NCI-H2081 (cell line): Measurements from ENCODE around the gene NHP2.
A peak's percentile ranks its signal among the peaks of the same experiment; 100 is the strongest.
"Not testable (repeated sequence)": the region's sequence is repeated elsewhere in the genome, so short reads cannot be mapped to it uniquely, and the experiment has no call there.

ENCODE experiments used
- DNase-seq, 2 experiments: peaks; one replicate each; lab custom pipeline; 2025; lab: John Stamatoyannopoulos, UW

NHP2 gene

GRCh38 chr5:178153530-178154340 lies at the start of gene NHP2:
Gene NHP2, minus strand, starts transcription at chr5:178153885. Its CDS starts 68 bp downstream, at chr5:178153817.
- peak; percentile 98 to 99 for DNase-seq

GRCh38 chr5:178202541-178202940 lies 48.9 kb upstream of the NHP2 start:
- no peak for DNase-seq

DNA sequence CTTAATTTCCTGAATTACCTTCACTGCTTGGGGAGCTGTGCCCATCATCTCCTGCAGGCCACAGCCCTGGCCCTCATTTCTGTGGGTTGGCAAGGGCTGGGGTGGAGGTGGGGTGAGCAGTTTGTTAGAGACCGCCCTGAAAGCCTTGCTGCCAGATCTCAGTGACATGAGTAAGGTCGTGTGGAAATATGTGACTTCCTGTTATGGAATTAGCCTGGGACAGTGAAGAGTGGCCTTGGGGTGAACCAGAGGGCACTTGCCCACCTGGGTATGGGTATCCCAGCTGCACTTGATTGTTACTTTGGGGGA lies 48.2 kb upstream of the NHP2 start:
- no peak for DNase-seq

DNA sequence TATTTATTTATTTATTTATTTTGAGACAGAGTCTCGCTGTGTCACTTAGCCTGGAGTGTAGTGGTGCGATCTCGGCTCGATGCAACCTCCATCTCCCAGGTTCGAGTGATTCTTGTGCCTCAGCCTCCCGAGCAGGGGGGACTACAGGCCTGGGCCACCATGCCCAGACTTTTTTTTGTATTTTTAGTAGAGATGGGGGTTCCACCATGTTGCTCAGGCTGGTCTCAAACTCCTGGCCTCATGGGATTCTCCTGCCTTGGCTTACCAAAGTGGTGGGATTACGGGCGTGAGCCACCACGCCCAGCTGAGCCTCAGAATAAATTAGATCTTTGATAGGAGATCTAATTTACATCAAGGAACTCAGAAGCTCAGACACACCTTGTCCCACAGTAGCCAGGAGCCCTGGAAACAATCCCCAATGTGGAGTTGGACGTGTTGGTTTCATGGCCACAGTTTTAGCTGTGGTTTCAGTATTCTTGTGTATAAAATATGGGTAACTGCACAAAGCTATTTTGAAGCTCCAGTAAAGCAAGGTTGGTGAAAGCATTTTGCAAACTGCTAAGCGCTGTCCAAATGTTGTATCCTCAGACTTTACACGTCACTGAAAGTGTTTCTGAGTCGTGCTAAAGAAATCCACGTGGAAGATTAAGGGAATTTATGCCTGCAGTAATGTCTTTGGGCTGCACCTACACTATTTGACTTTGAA lies 47.7 kb upstream of the NHP2 start:
- DNase-seq, result no peak

GRCh38 chr5:178199581-178200434 lies 46.1 kb upstream of the NHP2 start:
- no peak for DNase-seq

- DNase-seq, result no peak
These were observed 45.0 kb upstream of the NHP2 start for GRCh38 chr5:178198706-178199105.

DNA sequence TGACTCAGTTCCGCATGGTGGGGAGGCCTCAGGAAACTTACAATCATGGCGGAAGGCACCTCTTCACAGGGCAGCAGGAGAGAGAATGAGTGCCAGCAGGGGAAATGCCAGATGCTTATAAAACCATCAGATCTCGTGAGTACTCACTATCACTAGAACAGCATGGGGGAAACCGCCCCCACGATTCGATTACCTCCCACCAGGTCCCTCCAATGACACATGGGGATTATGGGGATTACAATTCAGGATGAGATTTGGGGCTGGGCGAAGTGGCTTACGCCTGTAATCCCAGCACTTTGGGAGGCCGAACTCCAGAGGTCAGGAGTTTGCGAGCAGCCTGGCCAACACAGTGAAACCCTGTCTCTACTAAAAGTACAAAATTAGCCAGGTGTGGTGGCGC lies 44.5 kb upstream of the NHP2 start:
- DNase-seq, result not testable (repeated sequence)

DNA sequence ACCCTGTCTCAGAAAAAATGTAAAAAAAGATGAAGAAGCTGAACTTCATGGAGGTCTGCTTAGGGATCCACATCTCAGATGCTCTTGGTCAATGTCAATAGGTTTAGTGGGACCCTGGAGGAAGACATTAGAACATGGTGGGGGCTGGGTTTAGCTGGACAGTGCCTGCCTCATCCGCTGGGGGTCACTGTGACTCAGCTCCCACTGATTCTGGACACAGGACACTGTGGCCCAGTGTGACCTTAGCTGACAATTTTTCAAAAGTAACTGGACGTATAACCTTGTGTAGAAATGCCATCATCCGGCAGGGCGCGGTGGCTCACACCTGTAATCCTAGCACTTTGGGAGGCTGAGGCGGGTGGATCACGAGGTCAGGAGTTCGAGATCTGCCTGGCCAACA lies 43.3 kb upstream of the NHP2 start:
- DNase-seq, result no peak

GRCh38 chr5:178196281-178196812 lies 42.7 kb upstream of the NHP2 start:
- no peak for DNase-seq

DNA sequence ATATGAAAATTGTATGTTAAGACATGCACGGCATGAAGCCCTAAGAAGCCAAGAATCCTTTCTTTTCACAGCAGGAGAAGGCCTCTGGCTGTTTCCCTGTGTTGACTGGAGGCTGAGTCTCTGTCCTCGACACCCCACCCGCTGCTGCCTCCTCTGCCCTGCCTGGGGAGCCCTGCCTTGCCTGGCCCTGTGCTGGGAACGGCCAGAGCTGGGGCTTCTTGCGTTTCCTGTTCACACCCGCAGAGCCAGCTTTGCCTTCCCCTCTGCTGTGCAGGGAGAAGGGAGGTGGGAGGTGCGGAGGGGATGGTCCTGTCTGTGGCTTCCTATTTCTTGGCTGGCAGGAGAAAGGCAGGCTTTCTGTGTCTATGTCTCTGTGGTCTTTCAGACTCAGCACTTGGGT lies 40.3 kb upstream of the NHP2 start:
- DNase-seq, result no peak

GRCh38 chr5:178193251-178193809 lies 39.6 kb upstream of the NHP2 start:
- no peak for DNase-seq

DNA sequence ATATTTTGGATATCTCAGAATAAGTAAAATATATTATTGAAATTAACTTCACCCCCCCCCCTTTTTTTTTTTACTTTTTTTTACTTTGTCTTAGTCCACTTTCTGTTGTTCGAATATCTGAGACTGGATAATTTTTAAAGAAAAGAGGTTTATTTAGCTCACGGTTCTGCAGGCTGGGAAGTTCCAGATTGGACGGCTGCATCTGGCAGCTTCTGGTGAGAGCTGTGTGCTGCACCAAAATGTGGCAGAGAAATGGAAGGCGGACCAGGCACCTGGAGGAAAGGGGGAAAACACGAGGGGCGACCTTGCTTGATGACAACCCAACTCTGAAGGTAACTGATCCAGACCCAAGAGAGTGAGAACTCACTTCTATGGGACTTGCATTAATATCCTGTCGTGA lies 39.1 kb upstream of the NHP2 start:
- no peak for DNase-seq

DNA sequence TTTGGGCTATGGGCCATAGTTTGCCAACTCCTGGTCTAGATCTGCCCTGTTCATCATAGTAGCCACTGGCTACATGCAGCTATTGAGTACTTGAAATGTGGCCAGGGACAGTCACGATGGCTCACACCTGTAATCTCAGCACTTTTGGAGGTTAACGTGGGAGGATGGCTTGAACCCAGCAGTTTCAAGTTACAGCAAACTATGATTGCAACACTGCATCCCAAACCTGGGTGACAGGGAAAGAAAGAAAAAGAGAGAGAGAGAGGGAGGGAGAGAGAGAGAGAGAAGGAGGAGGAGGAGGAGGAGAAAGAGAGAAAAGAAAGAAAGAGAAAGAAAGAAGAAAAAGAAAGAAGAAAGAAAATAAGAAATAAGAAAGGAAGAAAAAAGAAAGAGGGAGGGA lies 38.6 kb upstream of the NHP2 start:
- DNase-seq, result no peak

GRCh38 chr5:178191661-178192060 lies 38.0 kb upstream of the NHP2 start:
- no peak for DNase-seq

DNA sequence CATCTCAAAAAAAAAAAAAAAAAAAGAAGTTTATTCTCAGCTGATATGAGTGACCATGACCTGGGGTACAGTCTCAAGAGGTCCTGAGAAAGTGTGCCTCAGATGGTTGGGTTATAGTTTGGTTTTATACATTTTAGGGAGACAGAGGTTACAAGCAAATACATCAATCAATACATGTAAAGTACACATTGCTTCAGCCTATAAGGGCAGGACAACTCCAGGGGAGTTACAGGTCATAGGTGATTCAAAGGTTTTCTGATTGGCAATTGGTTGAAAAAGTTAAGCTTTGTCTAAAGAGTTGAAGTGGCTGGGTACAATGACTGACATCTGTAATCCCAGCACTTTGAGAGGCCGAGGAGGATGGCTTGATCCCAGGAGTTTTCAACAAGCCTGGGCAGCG lies 35.7 kb upstream of the NHP2 start:
- no peak for DNase-seq

DNA sequence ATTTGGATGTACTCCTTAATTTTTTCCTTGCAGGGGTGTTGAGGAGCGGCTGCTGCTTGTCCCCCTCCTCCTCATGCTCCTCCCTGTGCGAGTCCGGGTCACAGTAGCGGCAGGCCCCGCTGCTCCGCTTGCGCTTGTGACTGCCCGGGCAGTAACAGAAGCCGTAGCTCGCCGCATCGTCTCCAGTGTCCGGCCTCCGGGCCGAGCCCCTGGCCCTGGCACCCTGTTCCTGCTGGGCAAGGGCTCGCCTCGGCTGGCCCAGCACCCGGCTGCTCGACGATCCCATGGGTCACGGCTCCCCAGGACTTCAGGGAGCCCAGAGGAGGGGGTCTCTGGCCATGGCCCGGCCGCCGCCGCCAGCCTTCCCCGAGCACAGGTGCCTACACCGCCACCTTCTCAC lies 33.3 kb upstream of the NHP2 start, which contains the start of gene GMCL2:
Gene GMCL2 (minus strand): TSS at position 358 of the 400 bp plus-strand sequence. CDS start 72 bp downstream, at position 286.
- no peak for DNase-seq

DNA sequence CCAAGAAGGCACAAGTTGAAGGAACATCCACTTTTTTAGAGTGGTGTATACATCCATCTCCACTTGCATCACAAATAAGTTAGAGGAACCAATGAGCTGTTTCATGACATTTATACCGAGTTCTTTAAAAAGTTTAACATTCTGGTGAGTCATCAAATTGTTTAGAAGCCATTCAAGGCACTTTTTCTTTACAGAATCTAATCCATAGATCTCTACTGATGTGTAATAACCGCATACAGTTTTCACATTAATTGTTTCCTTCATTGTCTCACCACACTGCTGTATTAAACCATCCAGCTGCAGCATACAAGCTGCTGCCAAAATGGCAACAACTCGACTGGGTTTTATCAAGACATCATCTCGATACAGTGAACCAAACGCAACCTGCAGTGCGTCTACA lies 32.7 kb upstream of the NHP2 start:
- DNase-seq, result no peak

GRCh38 chr5:178182158-178182876 lies 28.6 kb upstream of the NHP2 start:
- DNase-seq, result no peak

DNA sequence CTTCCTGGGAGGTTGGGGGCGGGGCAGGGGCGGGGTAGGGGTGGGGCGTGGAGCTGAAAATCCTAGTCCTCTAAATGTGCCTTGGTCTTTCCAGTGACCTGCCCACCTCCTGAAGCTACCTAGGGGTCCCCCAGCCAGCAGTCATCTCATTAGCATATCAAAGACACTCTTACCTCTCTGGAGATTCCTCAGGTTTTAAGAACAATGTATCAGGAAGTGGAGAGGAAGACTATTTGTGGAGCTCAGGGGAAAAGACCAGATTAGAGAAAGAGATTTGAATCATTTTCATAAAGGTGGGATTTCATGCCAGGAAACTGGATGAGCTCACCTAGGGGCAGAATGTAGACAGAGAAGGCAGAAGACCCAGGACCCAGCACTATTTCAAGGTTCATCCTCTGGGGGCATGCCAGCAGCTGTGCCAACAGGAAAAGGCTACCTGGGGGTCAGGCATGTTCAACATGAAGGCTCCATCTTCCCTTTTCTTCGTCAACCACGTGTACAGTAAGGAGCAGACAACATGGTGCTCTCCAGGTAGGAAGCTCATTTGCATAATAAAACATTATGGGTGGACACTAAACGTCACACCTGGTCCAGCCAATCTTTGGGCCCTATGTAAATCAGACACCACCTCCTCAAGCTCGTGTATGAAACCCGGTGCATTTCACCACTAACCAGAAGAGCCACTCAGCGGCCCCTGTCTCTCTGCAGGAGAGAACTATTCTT lies 26.6 kb upstream of the NHP2 start:
- DNase-seq, result no peak

GRCh38 chr5:178177569-178177968 lies 23.9 kb upstream of the NHP2 start:
- DNase-seq, result no peak

DNA sequence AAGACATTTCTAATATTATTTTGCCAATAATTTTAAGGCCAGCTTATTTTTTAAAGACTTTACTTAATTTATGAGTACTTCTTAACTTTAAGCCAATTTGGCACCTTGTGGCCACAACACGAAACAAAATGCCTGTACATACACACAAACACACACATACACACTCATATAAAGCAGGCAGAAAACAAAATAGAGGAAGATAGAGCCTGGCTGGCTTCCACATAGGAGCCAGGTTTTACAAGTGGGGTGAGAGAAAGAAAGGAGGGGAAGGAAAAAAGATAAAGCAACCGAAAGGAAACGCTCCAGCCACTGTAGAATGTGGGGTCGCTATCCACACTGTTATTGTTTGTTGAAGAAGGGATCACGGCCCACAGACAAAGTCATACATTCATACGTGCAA lies 23.1 kb upstream of the NHP2 start:
- no peak for DNase-seq
